KOPT-K1 (cell line): ENCODE measurements around the gene UBA1.

Experiments
- H3K27ac ChIP-seq: fragments of 200-600 bp; sonication (generic); 2 replicates; pipeline ENCODE4 v1.5.1; 2016; ENCODE audit warnings: antibody characterized with exemption, mild to moderate bottlenecking, low read depth, low read length; ENCODE audit not compliant: poor library complexity, severe bottlenecking
- H3K36me3 ChIP-seq: fragments of 200-600 bp; sonication (generic); 2 replicates; pipeline ENCODE4 v1.5.1; 2017; ENCODE audit warnings: antibody characterized with exemption, mild to moderate bottlenecking, low read length, moderate library complexity; ENCODE audit not compliant: insufficient read depth
- H3K9me3 ChIP-seq: fragments of 200-600 bp; sonication (generic); 2 replicates; pipeline ENCODE4 v1.5.1; 2017; ENCODE audit warnings: antibody characterized with exemption, low read length, mild to moderate bottlenecking; ENCODE audit not compliant: insufficient read depth, poor library complexity, severe bottlenecking

Gene UBA1

DNA sequence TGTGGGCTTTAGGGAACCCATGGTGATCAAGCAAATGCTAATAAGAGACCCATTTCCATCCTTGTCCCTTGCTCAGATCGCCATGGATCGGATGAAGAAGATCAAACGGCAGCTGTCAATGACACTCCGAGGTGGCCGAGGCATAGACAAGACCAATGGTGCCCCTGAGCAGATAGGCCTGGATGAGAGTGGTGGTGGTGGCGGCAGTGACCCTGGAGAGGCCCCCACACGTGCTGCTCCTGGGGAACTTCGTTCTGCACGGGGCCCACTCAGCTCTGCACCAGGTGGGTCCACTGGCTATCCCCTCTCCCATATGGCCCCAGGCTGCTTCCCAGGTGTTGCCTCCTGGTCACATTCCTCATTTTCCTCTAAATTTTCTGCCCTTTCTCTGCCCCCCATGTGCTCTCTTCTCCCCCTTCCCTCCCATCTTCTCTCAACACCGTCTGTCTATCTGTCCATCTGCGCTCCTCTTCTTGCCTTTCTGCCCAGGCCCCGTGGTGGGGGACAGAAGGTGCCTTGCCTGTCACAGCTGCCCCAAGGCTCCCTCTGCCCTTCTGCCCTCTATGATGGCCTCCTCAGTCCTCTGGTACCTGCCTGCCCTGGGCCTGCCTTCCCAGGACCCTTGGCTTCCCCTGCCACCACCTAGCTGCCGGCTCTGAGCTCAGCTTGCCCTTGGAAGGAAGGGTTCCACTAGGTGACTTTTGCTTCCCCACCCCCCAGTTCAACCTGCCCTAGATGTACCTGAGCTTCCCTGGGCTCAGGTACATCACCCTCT, 30.0 kb downstream of the UBA1 start:
- Histone ChIP-seq H3K27ac (no peak overlapping the region), H3K9me3 (no peaks in the 10 kb centered on the region), H3K36me3 (peaks cover 80% of the 10 kb centered on the region)

DNA sequence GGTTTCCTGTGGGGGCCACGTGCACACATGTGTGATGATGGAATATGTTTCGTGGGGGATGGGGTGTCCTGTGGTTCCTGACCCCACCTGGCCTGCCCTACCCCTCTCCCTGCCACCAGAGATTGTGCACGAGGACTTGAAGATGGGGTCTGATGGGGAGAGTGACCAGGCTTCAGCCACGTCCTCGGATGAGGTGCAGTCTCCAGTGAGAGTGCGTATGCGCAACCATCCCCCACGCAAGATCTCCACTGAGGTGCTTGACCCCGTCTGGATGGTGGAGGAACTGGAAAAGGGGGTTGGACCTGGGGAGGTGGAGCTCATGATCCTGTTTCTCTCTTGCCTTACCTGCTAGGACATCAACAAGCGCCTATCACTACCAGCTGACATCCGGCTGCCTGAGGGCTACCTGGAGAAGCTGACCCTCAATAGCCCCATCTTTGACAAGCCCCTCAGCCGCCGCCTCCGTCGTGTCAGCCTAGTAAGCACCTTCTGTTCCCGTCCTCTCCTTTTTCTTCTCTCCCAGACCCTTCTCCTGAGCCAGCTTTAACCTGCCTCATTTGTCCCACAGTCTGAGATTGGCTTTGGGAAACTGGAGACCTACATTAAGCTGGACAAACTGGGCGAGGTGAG, 30.8 kb downstream of the UBA1 start:
- Histone ChIP-seq H3K36me3 (peaks cover 87% of the 10 kb centered on the region), H3K27ac (no peak overlapping the region), H3K9me3 (no peaks in the 10 kb centered on the region)

DNA sequence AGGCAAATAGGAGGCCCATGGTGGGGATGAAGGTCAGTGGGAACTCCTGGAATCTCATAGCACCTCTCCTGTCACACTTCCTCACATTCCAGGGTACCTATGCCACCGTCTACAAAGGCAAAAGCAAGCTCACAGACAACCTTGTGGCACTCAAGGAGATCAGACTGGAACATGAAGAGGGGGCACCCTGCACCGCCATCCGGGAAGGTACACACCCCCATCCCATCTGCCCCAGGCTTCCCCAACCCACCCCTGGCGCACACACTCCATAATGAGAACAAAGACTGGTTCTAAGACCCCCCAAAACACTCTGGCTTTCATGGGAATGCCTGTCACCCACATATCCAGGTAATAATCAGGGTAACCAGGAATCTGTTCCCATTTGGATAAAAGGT, 31.3 kb downstream of the UBA1 start:
- Histone ChIP-seq H3K36me3 (peaks cover 92% of the 10 kb centered on the region), H3K9me3 (no peaks in the 10 kb centered on the region), H3K27ac (no peak overlapping the region)

DNA sequence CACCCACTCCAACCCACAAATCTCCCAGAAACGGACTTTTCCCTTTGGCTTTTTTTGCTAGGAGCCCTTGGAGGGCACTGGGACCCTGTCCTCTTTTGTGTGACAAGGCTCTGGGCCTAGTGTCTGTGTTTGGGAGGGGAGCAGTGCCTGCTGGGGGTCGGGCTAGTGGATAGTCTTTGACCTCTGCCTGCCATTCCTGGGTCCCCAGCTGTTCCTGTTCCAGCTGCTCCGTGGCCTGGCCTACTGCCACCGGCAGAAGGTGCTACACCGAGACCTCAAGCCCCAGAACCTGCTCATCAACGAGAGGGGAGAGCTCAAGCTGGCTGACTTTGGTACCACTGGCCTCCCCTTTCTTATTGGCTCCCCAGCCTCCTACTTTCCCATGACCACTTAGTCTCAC, 32.4 kb downstream of the UBA1 start:
- peaks cover 89% of the 10 kb centered on the region for H3K36me3 ChIP-seq
- H3K9me3 ChIP-seq, result no peaks in the 10 kb centered on the region
- H3K27ac ChIP-seq, result no peak overlapping the region

DNA sequence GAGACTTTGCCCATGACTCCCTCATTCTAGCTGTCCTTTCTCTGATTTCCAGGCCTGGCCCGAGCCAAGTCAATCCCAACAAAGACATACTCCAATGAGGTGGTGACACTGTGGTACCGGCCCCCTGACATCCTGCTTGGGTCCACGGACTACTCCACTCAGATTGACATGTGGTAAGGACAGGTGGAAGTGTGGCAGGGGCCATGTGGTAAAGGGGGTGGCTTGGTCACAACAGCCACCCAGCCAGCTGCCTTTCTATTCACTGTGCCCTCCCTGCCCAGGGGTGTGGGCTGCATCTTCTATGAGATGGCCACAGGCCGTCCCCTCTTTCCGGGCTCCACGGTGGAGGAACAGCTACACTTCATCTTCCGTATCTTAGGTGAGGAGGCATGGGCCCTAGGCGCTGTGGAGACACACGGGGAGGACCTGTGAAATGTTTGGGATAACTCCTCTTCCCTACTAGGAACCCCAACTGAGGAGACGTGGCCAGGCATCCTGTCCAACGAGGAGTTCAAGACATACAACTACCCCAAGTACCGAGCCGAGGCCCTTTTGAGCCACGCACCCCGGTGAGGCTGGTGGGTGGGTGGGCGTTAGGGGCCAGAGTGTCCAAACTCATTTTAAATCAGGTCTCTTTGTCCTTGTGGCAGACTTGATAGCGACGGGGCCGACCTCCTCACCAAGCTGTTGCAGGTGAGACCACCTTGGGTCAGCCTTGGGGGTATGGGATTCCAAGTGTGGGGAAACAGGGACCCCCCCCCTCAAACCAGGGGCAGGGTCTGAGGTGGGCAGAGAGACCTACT, 33.1 kb downstream of the UBA1 start:
- H3K36me3 ChIP-seq, result peaks cover 83% of the 10 kb centered on the region
- no peak overlapping the region for H3K27ac ChIP-seq
- H3K9me3 ChIP-seq, result no peaks in the 10 kb centered on the region

DNA sequence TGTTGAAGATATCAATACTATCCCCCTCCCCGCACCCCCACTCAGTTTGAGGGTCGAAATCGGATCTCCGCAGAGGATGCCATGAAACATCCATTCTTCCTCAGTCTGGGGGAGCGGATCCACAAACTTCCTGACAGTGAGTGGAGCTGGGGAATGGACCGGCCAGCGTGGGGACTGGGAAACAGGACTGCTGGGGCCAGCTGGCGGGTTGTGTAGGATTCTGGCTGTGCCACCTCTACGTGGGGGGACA, 33.6 kb downstream of the UBA1 start:
- H3K9me3 ChIP-seq, result no peaks in the 10 kb centered on the region
- no peak overlapping the region for H3K27ac ChIP-seq
- H3K36me3 ChIP-seq, result peaks cover 77% of the 10 kb centered on the region

DNA sequence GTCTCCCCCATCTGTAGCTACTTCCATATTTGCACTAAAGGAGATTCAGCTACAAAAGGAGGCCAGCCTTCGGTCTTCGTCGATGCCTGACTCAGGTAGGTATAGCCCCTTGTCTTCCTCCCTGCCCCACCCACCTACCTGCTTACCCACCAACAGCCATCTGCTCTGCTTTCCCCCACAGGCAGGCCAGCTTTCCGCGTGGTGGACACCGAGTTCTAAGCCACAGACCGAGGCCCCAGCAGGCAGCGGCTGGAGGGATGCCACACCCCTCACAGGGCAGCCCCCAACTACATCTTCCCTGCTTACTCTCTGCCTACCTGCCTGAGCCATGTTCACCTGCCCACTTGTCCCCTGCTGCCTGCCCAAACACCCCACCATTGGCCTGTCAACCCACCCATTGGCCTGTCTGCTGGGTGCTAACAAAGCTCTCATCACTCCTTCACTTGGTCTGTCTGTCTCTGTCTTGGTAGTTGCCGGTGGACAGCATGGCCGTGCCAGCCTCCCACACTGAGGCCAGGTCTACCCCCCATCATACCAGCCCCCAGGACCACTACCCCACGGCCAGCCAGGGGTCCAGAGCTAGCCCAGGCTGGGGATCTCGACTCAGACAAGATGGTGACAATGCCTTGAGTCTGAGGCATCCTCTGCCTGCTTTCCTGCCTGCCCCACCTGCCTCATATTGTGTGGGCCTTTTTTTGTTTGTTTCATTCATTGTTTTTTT, 35.1 kb downstream of the UBA1 start:
- no peaks in the 10 kb centered on the region for H3K9me3 ChIP-seq
- no peak overlapping the region for H3K27ac ChIP-seq
- peaks cover 64% of the 10 kb centered on the region for H3K36me3 ChIP-seq

DNA sequence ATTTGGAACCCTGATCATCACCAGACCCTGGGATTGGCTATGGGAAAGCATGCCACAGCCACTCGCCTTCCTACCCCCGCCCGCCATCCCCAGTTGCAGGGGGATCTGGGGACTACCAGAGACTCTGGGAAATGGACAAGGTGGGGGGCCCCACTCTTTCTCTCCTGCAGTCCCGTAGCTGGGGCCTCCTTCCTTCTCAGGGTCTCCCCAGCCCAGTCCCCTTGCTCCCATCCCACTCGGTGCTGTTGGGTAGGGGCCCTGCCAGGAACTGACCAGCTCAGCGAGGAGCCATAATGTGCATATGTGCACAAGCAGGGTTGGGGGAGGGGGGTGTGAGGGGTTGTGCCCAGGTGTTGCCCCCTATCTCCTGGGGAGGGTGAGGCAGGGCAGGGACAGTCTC, 35.8 kb downstream of the UBA1 start:
- H3K36me3 ChIP-seq, result peaks cover 57% of the 10 kb centered on the region

DNA sequence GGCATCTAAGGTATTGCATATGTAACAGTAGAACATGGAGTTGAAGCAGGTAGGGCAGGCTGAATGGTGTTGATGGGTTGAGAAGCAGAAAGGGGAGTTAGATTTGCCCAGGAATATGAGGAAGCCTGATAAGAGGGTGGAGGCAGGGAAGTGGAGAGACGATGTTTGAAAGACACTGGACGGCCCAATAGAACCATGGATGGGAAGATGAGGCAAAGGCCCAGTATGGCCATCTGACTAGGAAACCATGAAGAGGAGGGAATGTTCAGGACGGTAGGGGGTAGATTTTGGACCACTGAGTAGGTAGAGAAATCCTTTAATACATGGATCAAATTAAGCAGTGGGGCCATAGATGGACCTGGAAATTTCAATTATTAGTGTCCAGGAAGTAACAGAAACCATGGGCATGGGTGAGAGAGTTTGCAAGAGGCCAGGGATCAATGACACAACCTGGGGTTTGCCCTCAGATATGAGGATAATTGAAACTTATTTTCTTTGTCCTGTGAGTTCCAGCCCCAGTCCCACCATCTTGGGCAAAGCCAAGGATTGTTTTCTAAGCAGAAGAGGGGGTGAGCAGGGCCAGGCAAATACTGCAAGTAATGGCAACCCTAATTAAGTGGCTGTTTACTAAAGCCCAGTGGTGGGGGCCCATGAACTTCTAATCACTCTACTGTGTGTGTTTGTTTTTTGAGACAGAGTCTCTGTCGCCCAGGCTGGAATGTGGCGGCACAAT, 36.7 kb downstream of the UBA1 start:
- peaks cover 52% of the 10 kb centered on the region for H3K36me3 ChIP-seq
- H3K27ac ChIP-seq, result no peak overlapping the region
- no peaks in the 10 kb centered on the region for H3K9me3 ChIP-seq

More for the DNA sequence above, 35.8 kb downstream of the UBA1 start:
- Histone ChIP-seq H3K9me3 (no peaks in the 10 kb centered on the region), H3K27ac (no peak overlapping the region)

DNA sequence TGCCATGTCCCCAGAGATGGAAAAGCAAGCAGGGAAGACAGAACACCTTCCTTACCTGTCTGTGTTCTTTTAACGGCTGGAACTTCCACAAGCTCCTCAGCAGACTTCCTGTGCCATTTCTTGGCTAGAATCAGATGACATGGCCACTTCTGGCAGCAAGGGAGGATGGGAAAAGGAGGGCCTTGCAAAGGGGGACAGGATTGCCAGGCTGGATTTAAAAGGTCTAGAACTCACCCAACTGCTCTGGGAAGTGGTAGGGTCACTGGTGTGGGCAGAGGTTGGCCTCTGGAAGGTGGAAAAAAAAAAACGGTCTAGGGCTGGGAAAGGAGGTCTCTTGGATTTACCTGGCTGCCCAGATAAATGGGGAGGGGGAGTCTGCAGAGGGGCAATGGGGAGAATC, 37.5 kb downstream of the UBA1 start:
- Histone ChIP-seq H3K9me3 (no peaks in the 10 kb centered on the region), H3K36me3 (peaks cover 52% of the 10 kb centered on the region), H3K27ac (no peak overlapping the region)

DNA sequence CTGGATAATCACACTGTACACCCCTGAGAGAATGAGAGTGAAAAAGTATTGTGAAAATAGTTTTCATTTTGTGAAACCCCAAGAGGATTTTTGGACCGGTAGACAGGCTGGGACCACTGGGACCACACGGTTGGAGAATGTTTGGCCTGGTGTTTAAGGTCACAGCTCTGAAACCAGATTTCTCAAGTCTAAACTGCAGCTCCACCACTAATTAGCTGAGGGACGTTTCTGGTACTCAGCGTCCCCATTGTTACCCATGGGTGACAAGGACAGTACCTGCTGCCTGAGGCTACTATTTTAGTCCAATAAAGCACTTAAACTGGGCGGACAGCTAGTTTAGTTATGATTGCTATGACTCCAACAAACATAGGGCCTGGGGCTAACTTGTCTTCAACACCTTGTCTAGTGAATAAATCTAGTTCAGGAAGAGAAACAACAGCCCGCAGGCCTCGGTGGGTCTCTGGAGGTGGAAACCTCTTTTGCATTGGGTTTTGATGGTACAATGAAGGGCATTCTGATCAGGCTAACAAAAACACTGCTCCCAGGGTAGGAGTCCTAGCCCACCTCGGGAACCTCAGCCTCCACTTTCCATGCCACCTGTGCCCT, 38.7 kb downstream of the UBA1 start:
- peaks cover 42% of the 10 kb centered on the region for H3K36me3 ChIP-seq
- H3K27ac ChIP-seq, result peak overlapping the region; percentile 82
- H3K9me3 ChIP-seq, result no peaks in the 10 kb centered on the region

DNA sequence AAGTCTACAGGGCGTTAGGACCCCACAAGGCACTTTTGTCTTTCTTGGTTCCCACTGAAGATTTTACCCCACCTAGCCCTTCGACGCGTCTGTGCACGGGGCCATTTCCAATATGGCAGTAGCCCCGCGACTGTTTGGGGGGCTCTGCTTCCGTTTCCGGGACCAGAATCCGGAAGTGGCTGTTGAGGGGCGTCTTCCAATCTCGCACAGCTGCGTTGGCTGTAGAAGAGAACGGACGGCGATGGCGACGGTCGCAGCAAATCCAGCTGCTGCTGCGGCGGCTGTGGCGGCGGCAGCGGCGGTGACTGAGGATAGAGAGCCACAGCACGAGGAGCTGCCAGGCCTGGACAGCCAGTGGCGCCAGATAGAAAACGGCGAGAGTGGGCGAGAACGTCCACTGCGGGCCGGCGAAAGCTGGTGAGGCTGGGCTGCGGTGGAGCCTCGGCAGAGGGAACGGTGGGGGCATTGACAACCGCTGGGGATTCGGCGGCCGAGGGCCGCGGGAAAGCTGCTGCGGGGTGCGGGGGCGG, 39.2 kb downstream of the UBA1 start, which contains the start of gene USP11:
USP11 (plus strand) TSS at position 207 of the 530 bp plus-strand sequence; CDS start at position 242, 35 bp downstream.
- H3K9me3 ChIP-seq, result no peaks in the 10 kb centered on the region
- H3K36me3 ChIP-seq, result peaks cover 36% of the 10 kb centered on the region
- H3K27ac ChIP-seq, result peak within 1 kb of the TSS; percentile 82

DNA sequence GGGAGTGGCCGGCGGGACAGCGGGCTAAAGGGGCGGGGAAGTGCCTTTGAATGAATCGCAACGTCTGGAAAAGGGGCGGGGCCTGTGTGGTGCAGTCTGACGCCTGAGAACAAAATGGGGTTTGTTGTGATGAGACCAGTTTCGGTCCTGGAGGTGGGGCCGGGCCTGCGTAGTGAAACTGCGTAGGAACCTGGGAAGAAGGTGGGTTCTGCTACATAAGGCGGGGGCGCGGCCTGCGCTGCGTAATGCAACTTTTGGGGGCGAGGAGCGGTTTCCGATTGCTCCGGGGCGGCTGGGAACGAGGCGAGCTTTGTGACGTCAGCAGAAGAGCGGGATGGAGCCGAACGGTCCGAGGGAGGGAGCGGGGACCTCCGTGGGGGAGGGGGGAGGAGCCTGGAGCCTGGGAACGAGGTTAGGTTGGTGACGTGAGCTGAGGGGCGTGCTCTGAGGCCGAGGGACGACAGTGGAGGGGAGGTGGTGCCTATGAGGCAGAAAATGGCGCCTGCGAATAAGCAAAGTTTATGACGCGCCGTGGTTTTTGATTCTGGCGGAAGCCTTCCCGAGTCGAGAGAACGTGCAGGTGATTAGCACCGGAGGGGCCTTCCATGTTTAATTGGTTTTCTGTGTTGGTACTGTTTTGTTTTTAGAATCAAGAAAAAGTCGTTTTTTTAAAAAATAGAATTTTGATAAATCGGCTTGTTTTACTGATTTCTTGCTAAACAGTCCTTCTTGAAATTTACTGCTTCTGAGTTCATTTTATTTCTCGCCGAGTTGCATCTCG, 39.9 kb downstream of the UBA1 start:
- H3K27ac ChIP-seq, result peak overlapping the region; percentile 82

More for the DNA sequence above, 39.9 kb downstream of the UBA1 start:
- H3K36me3 ChIP-seq, result peaks cover 31% of the 10 kb centered on the region
- no peaks in the 10 kb centered on the region for H3K9me3 ChIP-seq
